Glutamatergic neuron (in vitro differentiated cells): ENCODE data around the gene FAT1. TPM values are rescaled to one million over a fixed set of nuclear protein-coding genes. Genes with fewer than 3 reads are reported as not detected.

Experiments
- DNase-seq: peaks from one replicate; pipeline ENCODE4 v3.0.0; 2022
- H3K27ac Mint-ChIP-seq: one replicate; pipeline ENCODE4 v1.8.0; 2020; ENCODE audit warnings: mild to moderate bottlenecking, mixed read lengths, inconsistent platforms; ENCODE audit not compliant: unreplicated experiment
- H3K27me3 Mint-ChIP-seq: one replicate; pipeline ENCODE4 v1.8.0; 2020; ENCODE audit warnings: mild to moderate bottlenecking, moderate library complexity, mixed read lengths, inconsistent platforms; ENCODE audit not compliant: unreplicated experiment
- H3K36me3 Mint-ChIP-seq: one replicate; pipeline ENCODE4 v1.8.0; 2020; ENCODE audit warnings: mild to moderate bottlenecking, mixed read lengths, inconsistent platforms; ENCODE audit not compliant: unreplicated experiment
- H3K4me1 Mint-ChIP-seq: one replicate; pipeline ENCODE4 v1.8.0; 2020; ENCODE audit warnings: mild to moderate bottlenecking, low read depth, mixed read lengths, inconsistent platforms; ENCODE audit not compliant: unreplicated experiment
- H3K4me3 Mint-ChIP-seq: one replicate; pipeline ENCODE4 v1.8.0; 2020; ENCODE audit warnings: mild to moderate bottlenecking, mixed read lengths, inconsistent platforms; ENCODE audit not compliant: unreplicated experiment
- H3K9me3 Mint-ChIP-seq: one replicate; pipeline ENCODE4 v1.8.0; 2020; ENCODE audit warnings: mild to moderate bottlenecking, moderate library complexity, mixed read lengths, inconsistent platforms; ENCODE audit not compliant: unreplicated experiment
- total RNA-seq: library from RNA; stranded (reverse); fragmentation: NEBNext Ultra II Directional; extraction: Animal tissue kit (Norgen Biotek cat#: 25700); gene quantifications from one replicate; pipeline ENCODE4 v1.2.1, GENCODE V29; 2021; ENCODE audit not compliant: unreplicated experiment
- TF ChIP-seq, protein P1 (sequence below): fragments of 200-600 bp; sonication (generic); IDR thresholded peaks from one replicate; pipeline ENCODE4 v1.5.0; 2021; ENCODE audit not compliant: partially characterized antibody, unreplicated experiment

The FAT1 gene
- total RNA-seq, 1 donor from 2014 or later: 34.3 TPM

DNA sequence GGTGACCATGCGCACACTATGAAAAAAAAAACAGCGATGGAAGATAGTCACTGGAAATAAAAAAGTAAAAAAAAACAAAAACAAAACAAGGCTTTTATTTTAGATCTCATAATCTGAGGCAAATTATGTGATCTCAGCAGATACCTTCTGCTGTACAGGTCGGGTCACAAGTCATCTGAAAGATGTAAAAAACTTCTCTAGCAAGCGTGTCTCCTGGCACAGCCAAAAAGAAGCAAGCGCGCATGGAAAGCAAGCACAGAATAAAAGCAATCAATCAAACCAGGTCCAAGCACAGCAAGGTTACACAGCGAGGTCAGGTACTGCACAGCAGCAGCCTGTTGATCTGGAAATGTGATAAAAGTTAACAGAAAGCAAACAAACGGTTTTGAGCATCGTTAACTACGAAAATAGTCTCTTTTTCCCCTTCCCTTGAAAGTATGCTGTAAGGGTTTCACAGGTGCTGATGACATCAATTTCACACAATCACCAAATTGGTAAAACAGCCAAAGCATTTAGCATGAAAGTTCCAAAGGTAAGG, 89.0 kb downstream of the FAT1 start:
- no peak for DNase-seq
- no peaks in the 10 kb centered on the region for H3K4me1 Mint-ChIP-seq
- H3K27ac Mint-ChIP-seq: no peak overlapping the region
- no peaks in the 10 kb centered on the region for H3K27me3 Mint-ChIP-seq
- H3K36me3 Mint-ChIP-seq: peaks cover 14% of the 10 kb centered on the region
- no peak overlapping the region for H3K4me3 Mint-ChIP-seq
- no peaks in the 10 kb centered on the region for H3K9me3 Mint-ChIP-seq
- TF ChIP-seq, protein P1, sequence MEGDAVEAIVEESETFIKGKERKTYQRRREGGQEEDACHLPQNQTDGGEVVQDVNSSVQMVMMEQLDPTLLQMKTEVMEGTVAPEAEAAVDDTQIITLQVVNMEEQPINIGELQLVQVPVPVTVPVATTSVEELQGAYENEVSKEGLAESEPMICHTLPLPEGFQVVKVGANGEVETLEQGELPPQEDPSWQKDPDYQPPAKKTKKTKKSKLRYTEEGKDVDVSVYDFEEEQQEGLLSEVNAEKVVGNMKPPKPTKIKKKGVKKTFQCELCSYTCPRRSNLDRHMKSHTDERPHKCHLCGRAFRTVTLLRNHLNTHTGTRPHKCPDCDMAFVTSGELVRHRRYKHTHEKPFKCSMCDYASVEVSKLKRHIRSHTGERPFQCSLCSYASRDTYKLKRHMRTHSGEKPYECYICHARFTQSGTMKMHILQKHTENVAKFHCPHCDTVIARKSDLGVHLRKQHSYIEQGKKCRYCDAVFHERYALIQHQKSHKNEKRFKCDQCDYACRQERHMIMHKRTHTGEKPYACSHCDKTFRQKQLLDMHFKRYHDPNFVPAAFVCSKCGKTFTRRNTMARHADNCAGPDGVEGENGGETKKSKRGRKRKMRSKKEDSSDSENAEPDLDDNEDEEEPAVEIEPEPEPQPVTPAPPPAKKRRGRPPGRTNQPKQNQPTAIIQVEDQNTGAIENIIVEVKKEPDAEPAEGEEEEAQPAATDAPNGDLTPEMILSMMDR: no peak

- Mint-ChIP-seq H3K36me3 (peaks cover 14% of the 10 kb centered on the region), H3K9me3 (no peaks in the 10 kb centered on the region), H3K27me3 (no peaks in the 10 kb centered on the region), H3K4me3 (no peak overlapping the region), H3K27ac (no peak overlapping the region), H3K4me1 (no peaks in the 10 kb centered on the region)
- DNase-seq: no peak
- TF ChIP-seq, protein P1: no peak
Measured at GRCh38 chr4:186633844-186634243, 89.8 kb downstream of the FAT1 start.

DNA sequence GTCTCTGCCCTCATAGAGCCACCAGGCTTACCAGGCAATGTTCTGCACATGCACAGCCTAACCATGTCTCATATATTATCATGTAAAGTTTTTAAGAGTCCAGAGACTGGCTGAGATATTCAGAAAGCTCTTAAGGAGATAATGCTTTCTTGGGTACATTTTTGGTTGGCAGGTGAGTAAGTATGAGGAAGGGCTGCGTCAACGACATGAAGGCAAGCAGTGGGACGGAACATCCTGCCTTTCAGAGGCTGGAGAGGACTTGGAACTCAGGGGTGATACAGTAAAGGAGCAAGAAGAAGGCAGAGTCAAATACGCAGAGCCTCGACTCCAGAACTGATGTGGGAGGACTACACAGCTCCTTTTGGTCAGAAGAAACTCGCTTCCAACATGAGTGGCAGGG, 93.5 kb downstream of the FAT1 start:
- no peaks in the 10 kb centered on the region for H3K4me1 Mint-ChIP-seq
- no peaks in the 10 kb centered on the region for H3K9me3 Mint-ChIP-seq
- H3K27me3 Mint-ChIP-seq: peaks cover 1% of the 10 kb centered on the region
- no peak overlapping the region for H3K27ac Mint-ChIP-seq
- TF ChIP-seq, protein P1: no peak
- no peak for DNase-seq
- H3K36me3 Mint-ChIP-seq: peaks cover 14% of the 10 kb centered on the region
- no peak overlapping the region for H3K4me3 Mint-ChIP-seq

DNA sequence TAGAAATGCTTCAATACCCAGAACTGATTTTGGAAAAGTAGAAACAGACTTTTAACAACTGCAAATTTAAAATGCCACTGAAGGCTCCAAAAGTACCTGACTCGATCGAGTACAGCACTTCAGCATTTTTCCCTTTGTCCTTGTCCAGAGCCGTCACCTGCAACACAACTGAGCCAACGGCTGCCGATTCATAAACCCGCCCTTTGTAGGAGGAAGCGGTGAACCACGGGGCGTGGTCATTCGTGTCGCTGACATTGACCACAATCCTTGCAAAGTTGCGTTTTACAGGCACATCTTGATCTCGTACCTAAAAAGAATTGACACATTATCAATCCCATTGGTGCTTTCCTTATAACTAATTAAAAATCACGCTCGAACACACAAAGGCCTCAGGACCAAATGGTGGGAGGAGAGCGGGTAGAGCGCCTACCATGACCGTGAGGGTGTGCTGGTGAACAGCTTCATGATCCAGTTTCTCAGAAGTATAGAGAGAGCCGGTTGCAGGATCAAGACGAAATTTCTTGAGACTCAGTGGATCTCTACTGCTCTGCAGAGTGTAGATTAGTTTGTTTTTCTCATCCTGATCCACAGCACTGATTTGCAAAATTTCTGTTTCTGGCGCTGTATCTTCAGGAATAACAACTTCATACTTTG, 95.5 kb downstream of the FAT1 start:
- Mint-ChIP-seq H3K27me3 (peaks cover 1% of the 10 kb centered on the region), H3K36me3 (peaks cover 14% of the 10 kb centered on the region), H3K4me1 (no peaks in the 10 kb centered on the region), H3K27ac (no peak overlapping the region), H3K9me3 (no peaks in the 10 kb centered on the region), H3K4me3 (no peak overlapping the region)
- no peak for DNase-seq
- TF ChIP-seq, protein P1: no peak

DNA sequence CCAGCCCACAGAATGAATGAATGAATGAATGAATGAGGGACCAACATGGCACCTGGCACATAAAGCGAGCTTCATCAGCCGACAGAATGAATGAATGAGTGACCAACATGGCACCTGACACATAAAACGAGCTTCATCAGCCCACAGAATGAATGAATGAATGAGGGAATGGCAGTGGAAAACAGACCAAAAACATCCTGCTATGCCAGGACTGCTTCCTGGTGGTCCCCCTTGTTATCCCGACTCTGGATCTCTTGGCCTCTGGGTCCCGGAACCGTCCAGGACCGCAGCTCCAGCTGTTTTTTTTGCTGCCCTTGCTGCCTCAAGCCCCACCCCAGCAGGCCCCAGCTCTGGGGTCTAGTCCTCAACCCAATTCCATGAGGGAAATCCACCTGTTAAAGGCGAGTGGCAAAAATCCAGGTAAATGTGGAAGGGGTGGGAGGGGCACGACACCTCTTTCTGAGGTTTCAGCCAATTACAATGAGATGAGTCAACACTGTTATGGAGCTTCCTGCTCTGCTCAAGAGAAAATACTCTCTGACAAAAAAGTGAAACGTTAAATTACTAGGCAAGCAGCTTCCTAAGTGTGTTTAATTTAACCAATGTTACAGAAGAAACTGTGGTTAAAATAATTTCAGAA, 96.3 kb downstream of the FAT1 start:
- no peaks in the 10 kb centered on the region for H3K9me3 Mint-ChIP-seq
- H3K4me3 Mint-ChIP-seq: no peak overlapping the region
- peaks cover 1% of the 10 kb centered on the region for H3K27me3 Mint-ChIP-seq
- no peaks in the 10 kb centered on the region for H3K4me1 Mint-ChIP-seq
- H3K36me3 Mint-ChIP-seq: peaks cover 14% of the 10 kb centered on the region
- DNase-seq: no peak
- H3K27ac Mint-ChIP-seq: no peak overlapping the region
- TF ChIP-seq, protein P1: no peak
